H9 (cell line): Measurements from ENCODE around the gene PUM1. TPM values are rescaled to one million over a fixed set of nuclear protein-coding genes. Genes with fewer than 3 reads are reported as not detected.

ENCODE experiments used
- DNase-seq: peaks from one replicate; pipeline ENCODE4 v3.0.0-alpha.2; 2017
- H2AFZ ChIP-seq: one replicate; pipeline ENCODE4 v1.6.1; 2013; ENCODE audit warnings: mild to moderate bottlenecking, low read length, control low read depth, moderate library complexity
- H2AK5ac ChIP-seq: 2 replicates; pipeline ENCODE4 v1.6.1; 2013; ENCODE audit warnings: low read length, control low read depth, mixed read lengths; ENCODE audit not compliant: insufficient read length
- H2BK120ac ChIP-seq: one replicate; pipeline ENCODE4 v1.6.1; 2013; ENCODE audit warnings: low read depth, mild to moderate bottlenecking, low read length, control low read depth, inconsistent platforms; ENCODE audit not compliant: poor library complexity, severe bottlenecking
- H2BK12ac ChIP-seq: 2 replicates; pipeline ENCODE4 v1.6.1; 2013; ENCODE audit warnings: low read length, control low read depth, mixed read lengths, low read depth; ENCODE audit not compliant: insufficient read length
- H2BK15ac ChIP-seq: 2 replicates; pipeline ENCODE4 v1.6.1; 2013; ENCODE audit warnings: low read depth, low read length, control low read depth
- H2BK20ac ChIP-seq: one replicate; pipeline ENCODE4 v1.6.1; 2013; ENCODE audit warnings: low read depth, mild to moderate bottlenecking, low read length, control low read depth, inconsistent platforms; ENCODE audit not compliant: poor library complexity, severe bottlenecking
- H2BK5ac ChIP-seq: 2 replicates; pipeline ENCODE4 v1.6.1; 2013; ENCODE audit warnings: low read length, control low read depth, mixed read lengths; ENCODE audit not compliant: insufficient read length
- H3K14ac ChIP-seq: 2 replicates; pipeline ENCODE4 v1.6.1; 2013; ENCODE audit warnings: low read length, control low read depth; ENCODE audit not compliant: insufficient read depth
- H3K18ac ChIP-seq: 2 replicates; pipeline ENCODE4 v1.6.1; 2013; ENCODE audit warnings: low read depth, mild to moderate bottlenecking, mixed read lengths, low read length, control low read depth; ENCODE audit not compliant: insufficient read length
- H3K23ac ChIP-seq: 2 replicates; pipeline ENCODE4 v1.6.1; 2013; ENCODE audit warnings: low read length, control low read depth, mixed read lengths, low read depth; ENCODE audit not compliant: insufficient read length
- H3K23me2 ChIP-seq: 2 replicates; pipeline ENCODE4 v1.6.1; 2013; ENCODE audit warnings: low read depth, mild to moderate bottlenecking, mixed read lengths, low read length, control low read depth; ENCODE audit not compliant: insufficient read length, poor library complexity, severe bottlenecking
- H3K27ac ChIP-seq: 2 replicates; pipeline ENCODE4 v1.5.1; 2013; ENCODE audit warnings: low read length, control low read depth, mixed read lengths, low read depth; ENCODE audit not compliant: insufficient read length
- H3K27me3 ChIP-seq: 2 replicates; pipeline ENCODE4 v1.6.1; 2013; ENCODE audit warnings: low read length, control low read depth, inconsistent platforms; ENCODE audit not compliant: insufficient read depth
- H3K4ac ChIP-seq: 2 replicates; pipeline ENCODE4 v1.6.1; 2013; ENCODE audit warnings: low read depth, mild to moderate bottlenecking, control low read depth, inconsistent platforms, low read length, moderate library complexity
- H3K4me1 ChIP-seq: 2 replicates; pipeline ENCODE4 v1.6.1; 2013; ENCODE audit warnings: low read length, control low read depth, inconsistent platforms; ENCODE audit not compliant: insufficient read depth
- H3K4me2 ChIP-seq: 2 replicates; pipeline ENCODE4 v1.6.1; 2013; ENCODE audit warnings: low read length, control low read depth, mixed read lengths; ENCODE audit not compliant: insufficient read length, insufficient read depth
- H3K56ac ChIP-seq: 2 replicates; pipeline ENCODE4 v1.6.1; 2013; ENCODE audit warnings: low read depth, mild to moderate bottlenecking, mixed read lengths, low read length, control low read depth; ENCODE audit not compliant: insufficient read length
- H3K79me1 ChIP-seq: 2 replicates; pipeline ENCODE4 v1.6.1; 2013; ENCODE audit warnings: low read depth, mild to moderate bottlenecking, moderate library complexity, low read length, control low read depth, inconsistent platforms; ENCODE audit not compliant: insufficient read depth, poor library complexity, severe bottlenecking
- H3K79me2 ChIP-seq: 2 replicates; pipeline ENCODE4 v1.6.1; 2013; ENCODE audit warnings: low read length, control low read depth, inconsistent platforms; ENCODE audit not compliant: insufficient read depth
- H3K9ac ChIP-seq: 2 replicates; pipeline ENCODE4 v1.6.1; 2013; ENCODE audit warnings: low read length, control low read depth, mixed read lengths; ENCODE audit not compliant: insufficient read length; ENCODE audit errors: extremely low read depth
- H3K9me3 ChIP-seq: one replicate; pipeline ENCODE4 v1.6.1; 2013; ENCODE audit warnings: low read depth, low read length, inconsistent platforms; ENCODE audit not compliant: control insufficient read depth
- H3T11ph ChIP-seq: one replicate; pipeline ENCODE4 v1.6.1; 2013; ENCODE audit warnings: mild to moderate bottlenecking, low read length, control low read depth, inconsistent platforms
- H4K20me1 ChIP-seq: one replicate; pipeline ENCODE4 v1.6.1; 2013; ENCODE audit not compliant: control insufficient read depth, insufficient read length, insufficient read depth
- H4K5ac ChIP-seq: 2 replicates; pipeline ENCODE4 v1.6.1; 2013; ENCODE audit warnings: low read depth, mild to moderate bottlenecking, mixed read lengths, low read length, control low read depth; ENCODE audit not compliant: insufficient read length
- H4K8ac ChIP-seq: replicated peaks from 2 replicates; pipeline ENCODE4 v1.6.1; 2013; ENCODE audit warnings: low read length, control low read depth, mixed read lengths, low read depth; ENCODE audit not compliant: insufficient read length
- H4K91ac ChIP-seq: 2 replicates; pipeline ENCODE4 v1.6.1; 2013; ENCODE audit warnings: low read depth, mild to moderate bottlenecking, moderate library complexity, mixed read lengths, low read length, control low read depth; ENCODE audit not compliant: insufficient read length
- H3K27ac Mint-ChIP-seq, 3 experiments: 2 replicates in 2 of 3; 3 replicates in 1 of 3; pipeline ENCODE4 v1.8.0; 2020 to 2021; ENCODE audit warnings: mixed read lengths in 3 of 3, mild to moderate bottlenecking in 1 of 3, moderate library complexity in 1 of 3
- H3K27me3 Mint-ChIP-seq: 2 replicates; pipeline ENCODE4 v1.8.0; 2021; ENCODE audit warnings: low read depth, mild to moderate bottlenecking, moderate library complexity, mixed read lengths
- H3K36me3 Mint-ChIP-seq, 3 experiments: 2 replicates in 2 of 3; 3 replicates in 1 of 3; pipeline ENCODE4 v1.8.0; 2020 to 2021; ENCODE audit warnings: low read depth in 3 of 3, mixed read lengths in 3 of 3; ENCODE audit not compliant: insufficient read depth in 1 of 3
- H3K4me1 Mint-ChIP-seq, 2 experiments: 2 replicates each; pipeline ENCODE4 v1.8.0; 2020; ENCODE audit warnings: mixed read lengths in 2 of 2
- H3K4me3 Mint-ChIP-seq, 2 experiments: 2 replicates in 1 of 2; 3 replicates in 1 of 2; pipeline ENCODE4 v1.8.0; 2020 to 2021; ENCODE audit warnings: mild to moderate bottlenecking in 2 of 2, mixed read lengths in 2 of 2, moderate library complexity in 1 of 2
- H3K9me3 Mint-ChIP-seq, 2 experiments: 2 replicates in 1 of 2; 3 replicates in 1 of 2; pipeline ENCODE4 v1.8.0; 2020; ENCODE audit warnings: mild to moderate bottlenecking in 2 of 2, mixed read lengths in 2 of 2, moderate library complexity in 1 of 2
- WGBS: extraction: QIAGEN DNeasy Blood & Tissue Kit; methylation state at CpG from one replicate; pipeline ENCODE4 v1.1.7; 2013; ENCODE audit warnings: missing lambda C conversion rate, low lambda C conversion rate, mixed read lengths; ENCODE audit not compliant: insufficient read length; ENCODE audit errors: extremely low coverage; 5-methylcytosine and 5-hydroxymethylcytosine counted together
- total RNA-seq: library from RNA; stranded (reverse); gene quantifications from 2 replicates; pipeline ENCODE4 v1.2.1, GENCODE V29; 2021
- TF ChIP-seq, protein P1 (sequence below): fragments of 200-600 bp; sonication (generic); conservative IDR thresholded peaks from 3 replicates; pipeline ENCODE4 v1.8.0; 2021; ENCODE audit warnings: antibody characterized with exemption, mild to moderate bottlenecking

PUM1 gene
- total RNA-seq, 1 experiment from 2014 or later, result 164 TPM

DNA sequence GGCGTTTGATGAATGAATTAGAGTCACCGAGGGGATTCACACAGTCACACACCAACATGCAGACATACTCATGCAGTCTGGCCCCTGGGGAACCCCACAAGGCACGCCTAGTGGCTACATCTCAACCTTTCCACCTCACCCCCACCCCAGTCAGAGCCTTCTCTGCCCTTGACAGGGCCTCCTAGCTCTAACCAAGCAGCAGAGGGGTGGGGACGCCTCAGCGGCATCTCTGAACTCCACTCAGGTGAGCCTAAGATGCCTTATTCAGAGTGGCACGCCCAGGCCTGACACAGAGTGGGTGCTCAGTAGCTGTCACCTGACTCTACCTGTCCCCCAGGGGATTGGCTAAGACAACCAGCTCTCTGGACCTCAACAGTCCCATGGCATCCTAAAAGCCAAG is 153.3 kb downstream of the PUM1 start:
- peaks cover 5% of the 10 kb centered on the region; the same call in 1 of the 2 replicates for H3K4me1 ChIP-seq
- WGBS, result no CpG with 5 or more reads among the region's 6 CpGs
- no peak overlapping the region for H2BK20ac ChIP-seq
- H3T11ph ChIP-seq, result no peak overlapping the region
- H3K27me3 ChIP-seq, result no peaks in the 10 kb centered on the region
- Mint-ChIP-seq H3K4me1 (peaks cover 23 to 32% of the 10 kb centered on the region in 2 experiments), H3K27me3 (peaks cover 20% of the 10 kb centered on the region), H3K36me3 (no peaks in the 10 kb centered on the region), H3K27ac (0 out of 7 replicates have a peak overlapping the region, but pooled peaks of 1 of the 3 experiments have one; percentile 52), H3K9me3 (no peaks in the 10 kb centered on the region), H3K4me3 (no peak overlapping the region)
- H3K9me3 ChIP-seq, result no peaks in the 10 kb centered on the region
- H3K9ac ChIP-seq, result no peak overlapping the region
- TF ChIP-seq, protein P1, sequence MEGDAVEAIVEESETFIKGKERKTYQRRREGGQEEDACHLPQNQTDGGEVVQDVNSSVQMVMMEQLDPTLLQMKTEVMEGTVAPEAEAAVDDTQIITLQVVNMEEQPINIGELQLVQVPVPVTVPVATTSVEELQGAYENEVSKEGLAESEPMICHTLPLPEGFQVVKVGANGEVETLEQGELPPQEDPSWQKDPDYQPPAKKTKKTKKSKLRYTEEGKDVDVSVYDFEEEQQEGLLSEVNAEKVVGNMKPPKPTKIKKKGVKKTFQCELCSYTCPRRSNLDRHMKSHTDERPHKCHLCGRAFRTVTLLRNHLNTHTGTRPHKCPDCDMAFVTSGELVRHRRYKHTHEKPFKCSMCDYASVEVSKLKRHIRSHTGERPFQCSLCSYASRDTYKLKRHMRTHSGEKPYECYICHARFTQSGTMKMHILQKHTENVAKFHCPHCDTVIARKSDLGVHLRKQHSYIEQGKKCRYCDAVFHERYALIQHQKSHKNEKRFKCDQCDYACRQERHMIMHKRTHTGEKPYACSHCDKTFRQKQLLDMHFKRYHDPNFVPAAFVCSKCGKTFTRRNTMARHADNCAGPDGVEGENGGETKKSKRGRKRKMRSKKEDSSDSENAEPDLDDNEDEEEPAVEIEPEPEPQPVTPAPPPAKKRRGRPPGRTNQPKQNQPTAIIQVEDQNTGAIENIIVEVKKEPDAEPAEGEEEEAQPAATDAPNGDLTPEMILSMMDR, result no peak
- no peak overlapping the region for H2BK12ac ChIP-seq
- H3K23me2 ChIP-seq, result peaks cover 7% of the 10 kb centered on the region
- H4K5ac ChIP-seq, result no peak overlapping the region
- no peak overlapping the region for H3K18ac ChIP-seq
- H3K4ac ChIP-seq, result no peak overlapping the region
- H2AFZ ChIP-seq, result no peak overlapping the region
- H4K8ac ChIP-seq, result no peak overlapping the region
- no peak overlapping the region for H4K91ac ChIP-seq
- H2BK15ac ChIP-seq, result no peak overlapping the region
- no peak overlapping the region for H2BK120ac ChIP-seq
- H2AK5ac ChIP-seq, result no peak overlapping the region
- H2BK5ac ChIP-seq, result no peak overlapping the region
- no peaks in the 10 kb centered on the region for H3K79me1 ChIP-seq
- peaks cover 4% of the 10 kb centered on the region for H4K20me1 ChIP-seq
- no peak overlapping the region for H3K14ac ChIP-seq
- H3K27ac ChIP-seq, result no peak overlapping the region
- no peak overlapping the region for H3K56ac ChIP-seq
- H3K79me2 ChIP-seq, result no peaks in the 10 kb centered on the region
- no peak overlapping the region for H3K4me2 ChIP-seq
- H3K23ac ChIP-seq, result no peak overlapping the region
- peak; percentile 15 for DNase-seq
